Esophagus squamous epithelium (tissue), 5 donors: Measurements from ENCODE around the gene RIOX2. TPM values are rescaled to one million over a fixed set of nuclear protein-coding genes. Genes with fewer than 3 reads are reported as not detected.

Experiments
- DNase-seq: peaks from one replicate; lab custom pipeline; 2025; lab: John Stamatoyannopoulos, UW
- H3K27ac ChIP-seq, 4 donors: fragments of 200-600 bp; sonication (generic); one replicate each; pipeline ENCODE4 v1.5.1; 2016 to 2019; ENCODE audit warnings: mild to moderate bottlenecking in 1 of 4
- H3K27me3 ChIP-seq, 4 donors: fragments of 200-600 bp; sonication (generic); 1 replicate in 3 of 4; 2 replicates in 1 of 4; pipeline versions ENCODE4 v1.5.1 to v1.6.0; 2017 to 2021; ENCODE audit warnings: antibody characterized with exemption in 1 of 4
- H3K36me3 ChIP-seq, 3 donors: fragments of 200-600 bp; sonication (generic); one replicate each; pipeline ENCODE4 v1.5.1; 2016 to 2019
- H3K4me1 ChIP-seq, 3 donors: fragments of 200-600 bp; sonication (generic); one replicate each; pipeline ENCODE4 v1.5.1; 2017 to 2019
- H3K4me3 ChIP-seq, 4 donors: fragments of 200-600 bp; sonication (generic); 1 replicate in 3 of 4; 2 replicates in 1 of 4; pipeline ENCODE4 v1.5.1; 2016 to 2019; ENCODE audit warnings: mild to moderate bottlenecking in 2 of 4, moderate library complexity in 1 of 4
- H3K9me3 ChIP-seq, 3 donors: fragments of 200-600 bp; sonication (generic); one replicate each; pipeline ENCODE4 v1.5.1; 2016 to 2019
- CTCF ChIP-seq, 6 experiments: fragments of 450-650 bp in 4 of 6; fragments of 200-600 bp in 2 of 6; sonication (generic) in 2 of 6; IDR thresholded peaks; one replicate each; pipeline ENCODE4 v1.5.1; 2016 to 2019; ENCODE audit warnings: antibody characterized with exemption in 6 of 6, mild to moderate bottlenecking in 4 of 6, moderate library complexity in 4 of 6
- POLR2A ChIP-seq, 4 donors: fragments of 450-650 bp; IDR thresholded peaks; one replicate each; pipeline ENCODE4 v1.6.1; 2017; ENCODE audit warnings: antibody characterized with exemption in 4 of 4, mild to moderate bottlenecking in 4 of 4, moderate library complexity in 3 of 4
- WGBS, 2 donors: methylation state at CpG; one replicate each; pipeline ENCODE4 v1.1.5; 2018; 5-methylcytosine and 5-hydroxymethylcytosine counted together
- intact Hi-C: fragments of 100-400 bp; cut with DNase I; formaldehyde crosslinking; loops from one replicate; pipeline ENCODE4 v1.15.0; 2022
- total RNA-seq, 4 donors: library from RNA; depleted of rRNA; stranded (reverse); fragments of >200 nt; gene quantifications; one replicate each; pipeline ENCODE4 v1.1.0, GENCODE V29; 2016
- donor health status: DM: yes; HTN: yes; CAD: no.

The RIOX2 gene
- total RNA-seq: 10 to 100 TPM; 26.7 to 45.6 (median 41.1) TPM

- H3K27me3 ChIP-seq: no peaks in the 10 kb centered on the region
- peak within 1 kb of the TSS; percentile 92 to 97 (median 96) for H3K27ac ChIP-seq
- peaks cover 14 to 51% (median 18%) of the 10 kb centered on the region in 3 donors for H3K4me1 ChIP-seq
- 1 to 5% methylated on average over 7 to 42 of the region's 82 CpGs for WGBS, 2 donors
- peaks cover 0 to 6% (median 0%) of the 10 kb centered on the region in 3 donors for H3K36me3 ChIP-seq
- TF ChIP-seq CTCF (IDR thresholded peaks at IDR 0.05): peak in 1 of 6 experiments; percentile 15
- peak in 2 of 4 donors; percentile 65 to 74 for TF ChIP-seq POLR2A (IDR thresholded peaks at IDR 0.05)
- H3K4me3 ChIP-seq: peak within 1 kb of the TSS; percentile 77 to 92 (median 88)
- intact Hi-C loops: no loop called here
- DNase-seq: peak; percentile 14
- H3K9me3 ChIP-seq: no peaks in the 10 kb centered on the region
These were observed at the start of gene RIOX2 for GRCh38 chr3:97971679-97972567. RIOX2 (minus strand) TSS chr3:97972431; CDS start chr3:97967593, 4,838 bp downstream.

GRCh38 chr3:98020412-98020811 lies 48.2 kb upstream of the RIOX2 start:
- intact Hi-C loops: no loop called here
- DNase-seq: no peak
- Histone ChIP-seq H3K4me3 (no peak overlapping the region), H3K36me3 (no peaks in the 10 kb centered on the region), H3K9me3 (no peaks in the 10 kb centered on the region), H3K4me1 (peaks cover 0 to 38% (median 0%) of the 10 kb centered on the region in 3 donors), H3K27ac (no peak overlapping the region), H3K27me3 (no peaks in the 10 kb centered on the region)
- 94% methylated on average over 4 of the region's 4 CpGs for WGBS, 2 donors
- TF ChIP-seq CTCF (IDR thresholded peaks at IDR 0.05): no peak
- TF ChIP-seq POLR2A (IDR thresholded peaks at IDR 0.05): no peak

- Histone ChIP-seq H3K4me1 (peaks cover 8 to 52% (median 10%) of the 10 kb centered on the region in 3 donors), H3K36me3 (no peaks in the 10 kb centered on the region), H3K27ac (peak overlapping the region in 3 of 4 donors; percentile 62 to 75 (median 70)), H3K27me3 (no peaks in the 10 kb centered on the region), H3K9me3 (no peaks in the 10 kb centered on the region), H3K4me3 (no peak overlapping the region)
- intact Hi-C loops: no loop called here
- DNase-seq: no peak
- WGBS, 2 donors: 68 to 75% methylated on average over 4 of the region's 4 CpGs
- TF ChIP-seq CTCF (IDR thresholded peaks at IDR 0.05): no peak
- TF ChIP-seq POLR2A (IDR thresholded peaks at IDR 0.05): no peak
These were observed 46.1 kb upstream of the RIOX2 start for GRCh38 chr3:98018301-98018700.

- H3K4me3 ChIP-seq: no peak overlapping the region
- H3K36me3 ChIP-seq: no peaks in the 10 kb centered on the region
- no peaks in the 10 kb centered on the region for H3K9me3 ChIP-seq
- TF ChIP-seq POLR2A (IDR thresholded peaks at IDR 0.05) (no peak), CTCF (IDR thresholded peaks at IDR 0.05) (no peak)
- WGBS, 2 donors: 73 to 74% methylated on average over 2 of the region's 2 CpGs
- no peak for DNase-seq
- H3K27me3 ChIP-seq: no peaks in the 10 kb centered on the region
- H3K27ac ChIP-seq: peak overlapping the region; percentile 64 to 81 (median 72)
- intact Hi-C loops: loop anchor here (5.0 kb wide), 1 partner anchor 37 kb away; no protein-coding TSS in a partner anchor
- peaks cover 16 to 50% (median 19%) of the 10 kb centered on the region in 3 donors for H3K4me1 ChIP-seq
These were observed 42.0 kb upstream of the RIOX2 start for GRCh38 chr3:98014268-98014585.
